ENCODE results near the gene GALNT15. TPM values are rescaled to one million over a fixed set of nuclear protein-coding genes. Genes with fewer than 3 reads are reported as not detected.

Gene GALNT15
- total RNA-seq, 1 donor from 2014 or later: 15.5 TPM

GRCh38 chr3:16227566-16227965 lies 53.1 kb downstream of the GALNT15 start:
- DNase-seq (ENCODE audit: low spot score): no peak

GRCh38 chr3:16229681-16230080 lies 55.2 kb downstream of the GALNT15 start:
- DNase-seq (ENCODE audit: low spot score): no peak

- no peak for DNase-seq (ENCODE audit: low spot score)
These were observed 57.5 kb downstream of the GALNT15 start for GRCh38 chr3:16231983-16232382.

- DNase-seq (ENCODE audit: low spot score): no peak
These were observed 59.3 kb downstream of the GALNT15 start for GRCh38 chr3:16233806-16234205.

- no peak for DNase-seq (ENCODE audit: low spot score)
These were observed 59.8 kb downstream of the GALNT15 start for GRCh38 chr3:16234281-16234680.

- DNase-seq (ENCODE audit: low spot score): no peak
These were observed 61.7 kb downstream of the GALNT15 start for GRCh38 chr3:16236030-16236639.

GRCh38 chr3:16236856-16237393 lies 62.4 kb downstream of the GALNT15 start:
- no peak for DNase-seq (ENCODE audit: low spot score)

GRCh38 chr3:16239086-16239770 lies 64.7 kb downstream of the GALNT15 start:
- no peak for DNase-seq (ENCODE audit: low spot score)

- DNase-seq (ENCODE audit: low spot score): no peak
These were observed 65.3 kb downstream of the GALNT15 start for GRCh38 chr3:16239780-16240179.

- DNase-seq (ENCODE audit: low spot score): no peak
These were observed 65.9 kb downstream of the GALNT15 start for GRCh38 chr3:16240229-16241023.

- DNase-seq (ENCODE audit: low spot score): no peak
These were observed 66.7 kb downstream of the GALNT15 start for GRCh38 chr3:16241225-16241624.

- no peak for DNase-seq (ENCODE audit: low spot score)
These were observed 67.7 kb downstream of the GALNT15 start for GRCh38 chr3:16242177-16242576.

- no peak for DNase-seq (ENCODE audit: low spot score)
These were observed 69.4 kb downstream of the GALNT15 start for GRCh38 chr3:16243706-16244490.

GRCh38 chr3:16245609-16246008 lies 71.1 kb downstream of the GALNT15 start:
- no peak for DNase-seq (ENCODE audit: low spot score)

GRCh38 chr3:16247282-16248061 lies 73.0 kb downstream of the GALNT15 start:
- peak; percentile 86 for DNase-seq (ENCODE audit: low spot score)

- DNase-seq (ENCODE audit: low spot score): no peak
These were observed 74.1 kb downstream of the GALNT15 start for GRCh38 chr3:16248556-16248955.

- DNase-seq (ENCODE audit: low spot score): no peak
These were observed 74.9 kb downstream of the GALNT15 start for GRCh38 chr3:16249336-16249735.

- DNase-seq (ENCODE audit: low spot score): no peak
These were observed 75.4 kb downstream of the GALNT15 start for GRCh38 chr3:16249886-16250285.

- no peak for DNase-seq (ENCODE audit: low spot score)
These were observed 77.0 kb downstream of the GALNT15 start for GRCh38 chr3:16251316-16252085.
